Measurements from ENCODE around the gene ID1.
"Not testable (repeated sequence)": the region's sequence is repeated elsewhere in the genome, so short reads cannot be mapped to it uniquely, and the experiment has no call there.

ID1 gene

DNA sequence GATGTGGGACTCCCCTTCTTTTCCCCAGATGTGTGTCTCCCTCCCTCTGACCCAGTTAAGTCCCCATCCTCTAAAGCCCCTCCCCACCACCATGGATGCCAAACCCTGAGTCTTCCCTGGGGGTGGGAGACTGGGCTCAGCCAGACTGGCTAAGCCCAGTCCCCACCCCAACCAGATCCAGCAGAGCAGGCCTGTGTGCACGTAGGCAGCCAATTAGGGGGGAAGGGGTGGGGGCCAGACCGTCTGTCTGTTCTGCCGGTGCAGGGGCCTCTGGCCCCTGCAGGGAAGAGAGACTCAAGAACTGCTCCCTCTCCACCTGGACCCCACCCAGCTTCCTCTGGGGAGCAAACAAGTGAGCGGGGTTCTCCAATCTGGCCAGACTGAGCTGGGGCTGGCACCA lies 33.2 kb downstream of the ID1 start:
- DNase-seq (ENCODE audit: low read depth), result no peak

DNA sequence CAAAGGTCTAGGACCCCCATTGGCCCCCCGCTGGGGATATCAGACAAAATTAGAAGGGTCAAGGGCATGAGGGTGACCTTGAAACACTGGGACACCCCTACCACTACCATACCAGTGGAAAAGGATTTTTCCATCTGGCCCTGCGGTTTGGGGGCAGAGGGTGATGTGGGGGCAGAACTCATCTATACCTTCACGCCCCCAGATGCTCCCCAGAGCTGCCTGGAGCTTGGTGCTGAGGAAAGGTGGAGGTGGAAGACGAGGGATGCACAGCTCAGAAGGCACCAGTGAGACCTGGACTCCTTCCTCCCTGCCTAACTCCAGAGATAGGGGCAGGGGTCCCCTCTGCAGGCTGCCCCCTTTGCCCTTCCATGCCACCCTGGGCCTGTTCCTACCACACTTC lies 33.7 kb downstream of the ID1 start:
- DNase-seq (ENCODE audit: low read depth), result no peak

DNA sequence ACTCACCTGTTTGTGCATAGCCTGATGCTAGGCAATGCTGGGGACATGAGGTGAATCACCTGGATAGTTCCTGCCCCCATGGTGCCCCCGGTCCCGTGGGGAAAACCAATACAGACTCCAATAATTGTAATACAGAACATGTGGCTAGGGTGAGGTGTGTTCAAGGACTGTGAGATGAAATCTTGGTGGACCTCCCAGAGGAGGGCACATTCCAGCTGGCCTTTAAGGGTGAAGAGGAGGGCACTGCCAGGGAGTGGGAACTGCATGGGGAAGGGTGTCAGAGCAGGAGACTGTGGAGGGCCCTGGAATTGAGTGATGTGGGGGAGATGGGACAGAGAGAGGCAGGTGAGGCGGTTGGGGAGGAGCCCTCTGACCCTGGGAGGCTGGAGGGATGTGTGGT lies 35.2 kb downstream of the ID1 start:
- no peak for DNase-seq (ENCODE audit: low read depth)

DNA sequence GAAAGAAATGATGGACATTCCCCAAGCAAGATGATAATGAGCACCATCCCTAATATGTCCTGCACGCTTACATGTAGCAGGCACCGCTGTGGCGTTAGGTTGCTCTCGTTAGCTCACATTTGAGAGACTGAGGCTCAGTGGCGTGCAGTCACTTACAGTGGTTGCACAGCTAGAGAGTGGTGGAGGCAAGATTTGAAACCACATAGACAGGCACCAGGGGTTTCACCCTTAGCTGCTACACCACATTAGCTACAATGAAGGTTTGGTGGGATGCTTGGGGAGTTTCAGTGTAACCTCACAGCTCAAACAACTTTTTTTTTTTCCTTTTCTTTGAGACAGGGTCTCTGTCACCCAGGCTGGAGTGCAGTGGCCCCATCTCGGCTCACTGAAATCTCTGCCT lies 36.3 kb downstream of the ID1 start:
- no peak for DNase-seq (ENCODE audit: low read depth)

DNA sequence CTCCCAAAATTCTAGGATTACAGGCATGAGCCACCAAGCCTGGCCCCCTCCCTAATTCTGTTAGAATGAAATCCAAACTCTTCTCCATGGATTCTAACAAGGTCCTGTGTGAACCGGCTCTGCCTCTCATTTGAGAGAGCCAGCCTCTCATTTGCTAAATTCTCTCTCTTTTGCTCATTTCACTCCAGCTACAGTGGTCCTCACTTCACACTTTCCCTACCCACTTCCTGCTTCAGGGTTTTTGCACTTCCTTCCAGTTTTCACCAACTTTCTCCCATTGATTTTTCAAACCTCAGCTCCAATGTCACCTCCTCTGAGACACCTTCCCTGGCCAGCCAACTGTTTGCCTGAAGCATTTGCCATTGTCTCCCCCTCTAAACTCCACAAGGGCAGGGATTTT lies 37.7 kb downstream of the ID1 start:
- no peak for DNase-seq (ENCODE audit: low read depth)

DNA sequence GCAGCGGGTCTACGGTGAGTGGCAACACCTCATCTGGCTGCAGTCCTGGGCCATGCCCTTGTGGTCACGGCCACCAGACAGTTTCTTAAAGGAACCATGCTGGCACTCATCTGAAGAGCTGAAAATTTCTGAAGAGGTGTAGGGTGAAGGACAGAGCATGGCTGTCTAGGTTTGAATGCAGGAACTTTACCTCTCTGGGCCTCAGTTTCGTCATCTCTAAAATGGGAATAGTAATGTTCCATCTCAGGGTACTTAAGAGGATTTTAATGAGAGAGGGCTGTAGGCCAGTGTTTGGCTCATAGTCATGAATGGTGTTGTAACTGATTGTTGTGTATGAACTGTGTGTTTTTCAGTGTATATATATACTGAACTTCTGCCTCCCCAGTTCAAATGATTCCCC lies 38.4 kb downstream of the ID1 start:
- no peak for DNase-seq (ENCODE audit: low read depth)

DNA sequence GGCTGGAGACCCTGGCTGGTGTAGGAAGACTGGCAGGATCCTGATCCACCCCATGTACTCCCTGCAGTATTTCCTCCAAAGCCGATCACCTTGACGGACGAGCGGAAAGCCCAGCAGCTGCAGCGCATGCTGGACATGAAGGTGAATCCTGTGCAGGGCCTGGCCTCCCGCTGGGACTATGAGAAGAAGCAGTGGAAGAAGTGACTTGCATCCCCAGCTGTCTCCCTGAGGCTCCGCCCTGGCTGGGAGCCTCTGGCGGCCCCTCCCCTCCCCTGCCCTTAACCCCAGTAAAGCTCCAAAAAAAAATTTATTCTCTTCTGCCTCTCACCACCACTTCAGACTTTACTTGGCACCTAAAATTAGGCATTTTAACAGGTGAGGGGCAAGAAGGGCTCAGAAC lies 39.6 kb downstream of the ID1 start:
- no peak for DNase-seq (ENCODE audit: low read depth)

DNA sequence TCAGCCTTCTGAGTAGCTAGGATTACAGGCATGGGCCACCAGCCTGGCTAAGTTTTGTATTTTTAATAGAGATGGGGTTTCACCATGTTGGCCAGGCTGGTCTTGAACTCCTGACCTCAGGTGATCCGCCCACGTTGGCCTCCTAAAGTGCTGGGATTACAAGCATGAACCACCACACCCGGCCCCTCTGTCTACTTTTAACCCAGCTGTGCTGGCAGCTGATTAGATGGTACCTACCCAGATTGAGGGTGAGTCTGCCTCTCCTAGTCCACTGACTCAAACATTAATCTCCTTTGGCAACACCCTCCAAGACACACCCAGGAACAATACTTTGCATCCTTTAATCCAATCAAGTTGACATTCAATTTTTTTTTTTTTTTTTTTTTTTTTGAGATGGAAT lies 43.0 kb downstream of the ID1 start:
- not testable (repeated sequence) for DNase-seq (ENCODE audit: low read depth)

DNA sequence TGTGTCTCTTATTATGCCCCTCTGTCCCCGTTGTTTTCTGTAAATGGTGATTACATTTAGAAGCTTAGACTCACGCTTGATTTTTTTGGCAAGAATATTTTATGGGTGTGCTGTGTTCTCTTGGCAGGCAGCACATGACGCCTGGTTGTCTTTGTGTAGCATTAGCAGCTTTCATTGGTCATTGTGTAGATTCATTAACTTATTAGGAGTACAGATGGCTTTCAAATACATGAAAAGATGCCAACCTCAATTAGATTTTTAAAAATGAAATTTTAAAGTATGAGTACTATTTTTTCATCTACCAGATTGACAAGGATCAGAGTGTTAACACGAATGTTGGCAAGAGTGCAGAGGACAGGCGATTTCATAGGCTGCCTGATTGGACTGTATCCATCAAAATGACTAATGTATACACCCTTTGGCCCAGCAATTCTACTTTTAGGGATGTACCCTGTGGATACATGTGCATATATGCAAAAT lies 47.9 kb downstream of the ID1 start:
- peak; percentile 50 for DNase-seq (ENCODE audit: low read depth)

DNA sequence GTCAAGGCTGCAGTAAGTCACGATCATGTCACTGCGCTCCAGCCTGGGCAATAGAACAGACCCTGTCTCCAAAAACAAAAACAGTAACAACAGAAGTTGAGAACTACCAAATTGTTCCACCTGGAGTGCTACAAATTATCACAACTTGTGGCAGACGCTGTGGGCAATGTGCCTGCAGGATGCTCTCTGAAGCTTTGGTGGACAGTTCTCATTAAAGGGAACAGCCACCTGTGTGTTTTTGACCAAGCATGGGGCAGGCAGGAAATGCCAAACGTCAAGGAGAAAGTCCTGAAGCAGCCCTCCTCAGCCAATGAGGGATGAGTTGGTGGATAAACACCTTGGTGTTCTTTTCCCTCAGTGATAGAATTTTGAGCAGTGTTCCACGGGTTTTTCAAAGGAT lies 48.5 kb downstream of the ID1 start:
- DNase-seq (ENCODE audit: low read depth), result no peak

DNA sequence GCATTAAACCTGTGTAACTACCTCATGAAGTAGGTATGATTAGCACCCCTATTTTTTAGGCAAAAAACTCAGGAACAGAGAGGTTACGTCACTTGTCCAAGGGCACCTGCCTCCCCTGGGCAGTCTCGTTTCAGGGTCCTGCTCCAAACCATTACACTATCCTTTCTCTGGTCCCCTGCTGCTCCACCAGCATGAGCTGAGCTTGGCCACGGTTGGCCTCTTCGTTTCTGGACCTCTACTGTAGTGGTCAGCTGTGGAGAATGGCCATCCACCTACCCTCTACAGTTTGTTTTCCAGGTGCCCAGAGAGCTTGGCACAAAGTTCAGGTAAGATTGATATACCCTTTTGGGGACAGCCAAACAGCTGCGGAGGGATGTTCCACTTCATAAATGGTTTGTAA lies 49.4 kb downstream of the ID1 start:
- DNase-seq (ENCODE audit: low read depth), result no peak
